Fibroblast of villous mesenchyme (primary cell): ENCODE data around the gene SYNRG. TPM values are rescaled to one million over a fixed set of nuclear protein-coding genes. Genes with fewer than 3 reads are reported as not detected.

Experiments
- DNase-seq: peaks from one replicate; pipeline ENCODE4 v3.0.0-alpha.2; 2010; ENCODE audit warnings: low read depth
- H3K4me3 ChIP-seq: 2 replicates; pipeline ENCODE4 v1.5.1; 2011; ENCODE audit warnings: low read depth, mild to moderate bottlenecking, low read length
- total RNA-seq: library from RNA; depleted of rRNA; stranded (reverse); fragments of >200 nt; gene quantifications from 2 replicates; pipeline ENCODE4 v1.2.3, GENCODE V29; 2012
- TF ChIP-seq, protein P1 (sequence below): IDR thresholded peaks from 2 replicates; pipeline ENCODE4 v1.5.1; 2012; ENCODE audit warnings: low read depth, mild to moderate bottlenecking, low read length; ENCODE audit not compliant: insufficient read depth

Gene SYNRG
- total RNA-seq, 1 donor, result 22.5 TPM

DNA sequence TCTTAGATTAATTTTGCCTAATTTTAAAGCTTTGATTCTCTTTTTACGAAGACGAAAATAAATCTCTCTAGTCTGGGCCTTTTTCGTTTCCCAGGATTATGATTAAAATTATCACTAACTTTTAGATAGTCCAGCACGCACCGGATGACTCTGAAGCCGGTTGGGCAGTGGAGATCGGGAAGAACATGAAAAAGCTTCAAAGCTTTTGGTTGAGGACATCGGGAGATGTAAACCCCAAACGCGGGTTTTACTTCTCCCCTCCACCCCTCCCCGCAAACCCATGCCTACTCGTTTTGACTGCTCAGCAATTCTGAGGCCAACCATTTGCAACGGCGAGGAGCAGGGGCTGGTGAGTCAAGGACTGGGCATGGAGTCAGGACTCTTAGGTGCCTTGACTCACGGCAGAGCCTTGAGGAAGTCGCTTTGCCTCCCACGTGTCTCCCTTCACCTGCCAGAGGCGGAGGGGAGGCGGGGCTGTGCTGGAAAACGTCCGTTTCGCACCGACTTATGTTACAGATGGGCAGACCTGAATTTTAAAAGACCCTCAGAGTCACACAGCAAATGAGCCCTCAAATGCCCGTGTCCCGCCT lies 120.5 kb downstream of the SYNRG start:
- TF ChIP-seq, protein P1, sequence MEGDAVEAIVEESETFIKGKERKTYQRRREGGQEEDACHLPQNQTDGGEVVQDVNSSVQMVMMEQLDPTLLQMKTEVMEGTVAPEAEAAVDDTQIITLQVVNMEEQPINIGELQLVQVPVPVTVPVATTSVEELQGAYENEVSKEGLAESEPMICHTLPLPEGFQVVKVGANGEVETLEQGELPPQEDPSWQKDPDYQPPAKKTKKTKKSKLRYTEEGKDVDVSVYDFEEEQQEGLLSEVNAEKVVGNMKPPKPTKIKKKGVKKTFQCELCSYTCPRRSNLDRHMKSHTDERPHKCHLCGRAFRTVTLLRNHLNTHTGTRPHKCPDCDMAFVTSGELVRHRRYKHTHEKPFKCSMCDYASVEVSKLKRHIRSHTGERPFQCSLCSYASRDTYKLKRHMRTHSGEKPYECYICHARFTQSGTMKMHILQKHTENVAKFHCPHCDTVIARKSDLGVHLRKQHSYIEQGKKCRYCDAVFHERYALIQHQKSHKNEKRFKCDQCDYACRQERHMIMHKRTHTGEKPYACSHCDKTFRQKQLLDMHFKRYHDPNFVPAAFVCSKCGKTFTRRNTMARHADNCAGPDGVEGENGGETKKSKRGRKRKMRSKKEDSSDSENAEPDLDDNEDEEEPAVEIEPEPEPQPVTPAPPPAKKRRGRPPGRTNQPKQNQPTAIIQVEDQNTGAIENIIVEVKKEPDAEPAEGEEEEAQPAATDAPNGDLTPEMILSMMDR, result no peak
- peak overlapping the region; percentile 83 for H3K4me3 ChIP-seq
- peak; percentile 93 for DNase-seq

GRCh38 chr17:37488009-37488604 lies 121.1 kb downstream of the SYNRG start:
- peak; percentile 97 for DNase-seq
- H3K4me3 ChIP-seq, result peak overlapping the region; percentile 83
- TF ChIP-seq, protein P1, result no peak

GRCh38 chr17:37485938-37486570 lies 123.2 kb downstream of the SYNRG start:
- TF ChIP-seq, protein P1, result no peak
- DNase-seq, result peak; percentile 84
- no peak overlapping the region for H3K4me3 ChIP-seq

DNA sequence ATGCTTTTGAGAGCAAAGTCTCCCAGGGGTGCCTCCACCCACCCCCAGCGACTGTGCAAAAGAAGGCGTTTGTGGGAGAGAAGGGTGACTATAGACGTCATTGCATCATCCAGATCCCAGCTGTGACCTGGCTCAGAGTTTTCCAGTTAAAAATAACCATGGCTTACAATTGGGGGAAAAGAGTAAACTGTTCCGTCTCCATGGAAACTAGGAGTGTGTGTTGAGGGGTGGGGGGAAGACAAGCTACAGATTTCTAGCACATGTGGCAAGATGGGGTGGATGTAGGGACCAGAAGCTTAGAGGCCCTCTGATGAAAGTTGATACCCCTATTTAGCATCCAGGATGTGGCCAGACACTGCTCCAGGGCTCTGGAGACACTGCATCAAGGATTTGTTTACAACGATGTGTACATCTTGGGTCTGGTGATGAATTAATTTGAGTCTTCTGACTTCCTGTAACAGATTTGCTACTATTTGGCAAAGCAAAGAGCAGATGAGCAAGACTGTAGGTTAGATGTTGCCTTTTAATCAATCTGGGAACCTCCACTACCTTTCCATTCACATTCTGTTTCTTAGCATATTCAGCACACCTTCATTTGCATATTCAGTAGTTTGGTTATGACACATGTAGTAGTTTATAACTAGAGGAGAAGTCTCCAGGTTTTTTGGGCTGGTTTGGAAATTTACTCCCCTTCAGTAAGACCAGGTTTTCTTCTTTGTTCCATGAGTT lies 125.7 kb downstream of the SYNRG start:
- TF ChIP-seq, protein P1, result no peak
- DNase-seq, result peak; percentile 98
- H3K4me3 ChIP-seq, result no peak overlapping the region

DNA sequence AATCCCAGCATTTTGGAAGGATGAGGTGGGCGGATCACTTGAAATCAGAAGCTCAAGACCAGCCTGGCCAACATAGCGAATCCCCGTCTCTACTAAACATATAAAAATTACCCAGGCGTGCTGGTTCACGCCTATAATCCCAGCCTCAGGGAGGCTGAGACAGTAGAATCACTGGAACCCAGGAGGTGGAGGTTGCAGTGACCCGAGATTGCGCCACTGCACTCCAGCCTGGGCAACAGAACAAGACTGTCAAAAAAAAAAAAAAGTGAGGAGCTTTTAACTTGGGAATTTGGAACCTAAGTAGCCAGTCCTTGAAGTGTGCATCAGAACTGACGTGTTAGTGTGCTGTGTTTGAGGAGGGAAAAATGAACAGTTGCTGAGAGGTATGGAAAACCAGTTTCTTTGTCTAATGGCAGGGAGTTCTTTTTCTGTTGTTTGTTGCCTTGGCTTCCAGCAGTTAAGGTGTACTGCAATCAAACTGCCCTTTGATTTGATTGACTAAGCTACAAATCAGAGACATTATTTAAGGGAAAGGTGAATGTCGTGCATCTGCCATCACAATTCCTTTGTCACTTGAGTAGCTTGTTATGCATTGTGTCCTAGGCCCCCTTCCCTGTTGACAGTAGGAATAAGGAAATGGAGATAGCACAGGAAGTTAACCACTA lies 128.1 kb downstream of the SYNRG start:
- peak; percentile 58 for DNase-seq
- no peak overlapping the region for H3K4me3 ChIP-seq
- TF ChIP-seq, protein P1, result no peak

DNA sequence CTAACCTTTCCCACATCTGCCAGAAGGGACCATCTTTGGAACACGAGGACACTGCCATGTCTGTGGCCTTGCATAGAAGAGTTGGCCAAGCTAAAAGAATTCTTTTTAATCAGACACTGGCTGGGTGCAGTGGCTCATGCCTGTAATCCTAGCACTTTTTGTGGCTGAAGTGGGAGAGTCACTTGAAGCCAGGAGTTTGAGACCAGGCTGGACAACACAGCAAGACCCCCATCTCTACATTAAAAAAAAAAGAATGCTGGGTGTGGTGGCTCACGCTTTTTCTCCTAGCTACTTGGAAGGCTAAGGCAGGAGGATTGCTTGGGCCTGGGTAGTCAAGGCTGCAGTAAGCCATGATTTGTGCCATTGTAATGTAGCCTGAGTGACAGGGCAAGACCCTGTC lies 128.8 kb downstream of the SYNRG start:
- H3K4me3 ChIP-seq, result no peak overlapping the region
- DNase-seq, result no peak
- TF ChIP-seq, protein P1, result no peak
